ENCODE data around the gene CDH13.
"Not testable (repeated sequence)": the region's sequence is repeated elsewhere in the genome, so short reads cannot be mapped to it uniquely, and the experiment has no call there.

Gene CDH13

GRCh38 chr16:82899006-82899405, 272.2 kb downstream of the CDH13 start:
- no peak for DNase-seq

- DNase-seq: no peak
Measured at GRCh38 chr16:82899731-82900450, 273.1 kb downstream of the CDH13 start.

- no peak for DNase-seq
Measured at GRCh38 chr16:82900559-82900958, 273.8 kb downstream of the CDH13 start.

GRCh38 chr16:82911925-82912324, 285.2 kb downstream of the CDH13 start:
- no peak for DNase-seq

- DNase-seq: no peak
Measured at GRCh38 chr16:82915139-82915824, 288.5 kb downstream of the CDH13 start.

GRCh38 chr16:82917886-82918595, 291.3 kb downstream of the CDH13 start:
- DNase-seq: no peak

GRCh38 chr16:82924075-82924854, 297.5 kb downstream of the CDH13 start:
- peak; percentile 39 for DNase-seq

- no peak for DNase-seq
Measured at GRCh38 chr16:82926500-82926899, 299.7 kb downstream of the CDH13 start.

GRCh38 chr16:82933933-82934332, 307.2 kb downstream of the CDH13 start:
- DNase-seq: not testable (repeated sequence)

- no peak for DNase-seq
Measured at GRCh38 chr16:82935766-82936165, 309.0 kb downstream of the CDH13 start.

- DNase-seq: no peak
Measured at GRCh38 chr16:82936941-82937551, 310.3 kb downstream of the CDH13 start.

- DNase-seq: no peak
Measured at GRCh38 chr16:82937926-82938520, 311.3 kb downstream of the CDH13 start.

- DNase-seq: no peak
Measured at GRCh38 chr16:82943371-82943770, 316.6 kb downstream of the CDH13 start.

- DNase-seq: peak; percentile 27
Measured at GRCh38 chr16:82945420-82946101, 318.8 kb downstream of the CDH13 start.

- no peak for DNase-seq
Measured at GRCh38 chr16:82947698-82948097, 320.9 kb downstream of the CDH13 start.

GRCh38 chr16:82949016-82949415, 322.2 kb downstream of the CDH13 start:
- no peak for DNase-seq

GRCh38 chr16:82953517-82953916, 326.7 kb downstream of the CDH13 start:
- DNase-seq: no peak

- DNase-seq: no peak
Measured at GRCh38 chr16:82954224-82954929, 327.6 kb downstream of the CDH13 start.

- DNase-seq: no peak
Measured at GRCh38 chr16:82955741-82956348, 329.1 kb downstream of the CDH13 start.

- no peak for DNase-seq
Measured at GRCh38 chr16:82957212-82957611, 330.4 kb downstream of the CDH13 start.

Measured in central memory CD4-positive, alpha-beta T cell (primary cell).